CD4-positive, alpha-beta memory T cell (primary cell): ENCODE results near the gene PTTG2. TPM values are rescaled to one million over a fixed set of nuclear protein-coding genes. Genes with fewer than 3 reads are reported as not detected.

Source experiments
- CTCF ChIA-PET: fragments of 350-600 bp; sonication (Branson Sonifier 250); formaldehyde crosslinking; loops from one replicate; lab custom pipeline; 2021; ENCODE audit warnings: inconsistent platforms; ENCODE audit not compliant: partially characterized antibody; lab: Charles Lee
- POLR2A ChIA-PET: fragments of 350-600 bp; sonication (Branson Sonifier 250); formaldehyde crosslinking; loops from one replicate; lab custom pipeline; 2021; ENCODE audit not compliant: partially characterized antibody; lab: Charles Lee
- DNase-seq, 5 donors: peaks; one replicate each; pipeline versions ENCODE4 v3.0.0 to v3.0.0-alpha.2; 2020 to 2022; ENCODE audit warnings: mixed read lengths in 1 of 5
- H3K27ac ChIP-seq: one replicate; pipeline ENCODE4 v1.7.0; 2013; ENCODE audit warnings: low read depth, low read length
- H3K27me3 ChIP-seq: 2 replicates; pipeline ENCODE4 v1.7.0; 2013; ENCODE audit warnings: mild to moderate bottlenecking, low read length, moderate library complexity; ENCODE audit not compliant: insufficient read depth
- H3K36me3 ChIP-seq: 2 replicates; pipeline ENCODE4 v1.7.0; 2013; ENCODE audit warnings: mild to moderate bottlenecking, low read length, moderate library complexity; ENCODE audit not compliant: insufficient read depth
- H3K4me1 ChIP-seq: 2 replicates; pipeline ENCODE4 v1.7.0; 2013; ENCODE audit warnings: mild to moderate bottlenecking, low read length, moderate library complexity; ENCODE audit not compliant: insufficient read depth
- H3K4me3 ChIP-seq, 2 donors: one replicate each; pipeline ENCODE4 v1.7.0; 2013; ENCODE audit warnings: low read length in 2 of 2, mild to moderate bottlenecking in 1 of 2
- H3K9me3 ChIP-seq, 2 donors: one replicate each; pipeline ENCODE4 v1.7.0; 2013; ENCODE audit warnings: low read length in 2 of 2, control low read depth in 1 of 2; ENCODE audit not compliant: control insufficient read depth in 1 of 2
- H3K27ac Mint-ChIP-seq, 7 donors: one replicate each; pipeline ENCODE4 v1.8.0; 2020 to 2021; ENCODE audit warnings: mixed read lengths in 7 of 7, mild to moderate bottlenecking in 6 of 7, inconsistent platforms in 3 of 7, moderate library complexity in 3 of 7
- H3K27me3 Mint-ChIP-seq, 2 donors: one replicate each; pipeline ENCODE4 v1.8.0; 2020 to 2021; ENCODE audit warnings: mixed read lengths in 2 of 2
- H3K36me3 Mint-ChIP-seq, 2 donors: one replicate each; pipeline ENCODE4 v1.8.0; 2020 to 2021; ENCODE audit warnings: mixed read lengths in 2 of 2, inconsistent platforms in 1 of 2, mild to moderate bottlenecking in 1 of 2
- H3K4me1 Mint-ChIP-seq, 4 donors: one replicate each; pipeline ENCODE4 v1.8.0; 2020 to 2021; ENCODE audit warnings: mixed read lengths in 4 of 4, mild to moderate bottlenecking in 1 of 4
- H3K4me3 Mint-ChIP-seq, 8 donors: one replicate each; pipeline ENCODE4 v1.8.0; 2020 to 2021; ENCODE audit warnings: mixed read lengths in 8 of 8, mild to moderate bottlenecking in 7 of 8, moderate library complexity in 6 of 8, inconsistent platforms in 3 of 8
- H3K9me3 Mint-ChIP-seq, 8 donors: one replicate each; pipeline ENCODE4 v1.8.0; 2020 to 2021; ENCODE audit warnings: mixed read lengths in 8 of 8, mild to moderate bottlenecking in 5 of 8, inconsistent platforms in 3 of 8, moderate library complexity in 1 of 8
- intact Hi-C: fragments of 100-400 bp; cut with micrococcal nuclease; formaldehyde crosslinking; loops from one replicate; pipeline ENCODE4 v1.15.1; 2023
- polyA plus RNA-seq, 2 donors: library from polyadenylated mRNA; unstranded; fragments of 300-500 nt; fragmentation: Illumina TruSeq; gene quantifications; one replicate each; pipeline ENCODE4 v1.2.3, GENCODE V29; 2021
- total RNA-seq, 2 experiments: library from RNA; stranded (reverse); gene quantifications; one replicate each; pipeline ENCODE4 v1.2.3, GENCODE V29; 2021

PTTG2 gene
- total and polyA plus RNA-seq, 4 experiments from 2014 or later: 1.5 to 1.9 TPM; not detected in 2

- H3K9me3 Mint-ChIP-seq: no peaks in the 10 kb centered on the region
- no peaks in the 10 kb centered on the region for H3K27me3 ChIP-seq
- no peak overlapping the region for H3K4me3 Mint-ChIP-seq
- peaks cover 27 to 35% (median 29%) of the 10 kb centered on the region in 4 donors for H3K4me1 Mint-ChIP-seq
- H3K4me3 ChIP-seq: no peak overlapping the region
- no peaks in the 10 kb centered on the region for H3K36me3 ChIP-seq
- DNase-seq: no peak
- peaks cover 6% of the 10 kb centered on the region for H3K4me1 ChIP-seq
- H3K27ac Mint-ChIP-seq: peak overlapping the region in 3 of 7 donors; percentile 48 to 85 (median 60)
- peaks cover 0 to 11% of the 10 kb centered on the region in 2 donors for H3K36me3 Mint-ChIP-seq
- no peaks in the 10 kb centered on the region for H3K9me3 ChIP-seq
- no peak overlapping the region for H3K27ac ChIP-seq
- CTCF ChIA-PET: interaction anchor here (1.7 kb wide), 1 partner anchor 191 kb away, joined by 4 read pairs; no protein-coding TSS in a partner anchor
- POLR2A ChIA-PET: no interaction called here
- intact Hi-C loops: no loop called here
- H3K27me3 Mint-ChIP-seq: no peaks in the 10 kb centered on the region
Observed at GRCh38 chr4:37994569-37994968, 34.4 kb downstream of the PTTG2 start.

GRCh38 chr4:37995299-37995821 is 35.2 kb downstream of the PTTG2 start:
- ChIA-PET POLR2A (no interaction called here), CTCF (no interaction called here)
- Mint-ChIP-seq H3K4me1 (peaks cover 27 to 35% (median 31%) of the 10 kb centered on the region in 4 donors), H3K4me3 (no peak overlapping the region), H3K27me3 (no peaks in the 10 kb centered on the region), H3K36me3 (peaks cover 0 to 11% of the 10 kb centered on the region in 2 donors), H3K9me3 (no peaks in the 10 kb centered on the region), H3K27ac (no peak overlapping the region)
- H3K4me3 ChIP-seq: no peak overlapping the region
- H3K4me1 ChIP-seq: peaks cover 6% of the 10 kb centered on the region
- no peaks in the 10 kb centered on the region for H3K9me3 ChIP-seq
- no peaks in the 10 kb centered on the region for H3K36me3 ChIP-seq
- no peak overlapping the region for H3K27ac ChIP-seq
- no peaks in the 10 kb centered on the region for H3K27me3 ChIP-seq
- intact Hi-C loops: no loop called here
- DNase-seq: no peak

- no peak for DNase-seq
- H3K9me3 Mint-ChIP-seq: peaks cover 0 to 3% (median 0%) of the 10 kb centered on the region in 8 donors
- H3K4me1 ChIP-seq: peaks cover 6% of the 10 kb centered on the region
- no peak overlapping the region for H3K4me3 Mint-ChIP-seq
- ChIA-PET POLR2A (no interaction called here), CTCF (no interaction called here)
- H3K27me3 ChIP-seq: no peaks in the 10 kb centered on the region
- no peak overlapping the region for H3K27ac Mint-ChIP-seq
- no peaks in the 10 kb centered on the region for H3K9me3 ChIP-seq
- peaks cover 27 to 35% (median 32%) of the 10 kb centered on the region in 4 donors for H3K4me1 Mint-ChIP-seq
- H3K4me3 ChIP-seq: no peak overlapping the region
- H3K27me3 Mint-ChIP-seq: no peaks in the 10 kb centered on the region
- no peak overlapping the region for H3K27ac ChIP-seq
- intact Hi-C loops: no loop called here
- H3K36me3 ChIP-seq: no peaks in the 10 kb centered on the region
- H3K36me3 Mint-ChIP-seq: peaks cover 0 to 11% of the 10 kb centered on the region in 2 donors
Observed at GRCh38 chr4:37995981-37996775, 36.0 kb downstream of the PTTG2 start.

- CTCF ChIA-PET: no interaction called here
Observed at GRCh38 chr4:37998226-37998625, 38.0 kb downstream of the PTTG2 start.

GRCh38 chr4:37999000-37999716 is 39.0 kb downstream of the PTTG2 start:
- H3K36me3 ChIP-seq: no peaks in the 10 kb centered on the region
- H3K27me3 ChIP-seq: no peaks in the 10 kb centered on the region
- Mint-ChIP-seq H3K27ac (peak overlapping the region in 3 of 7 donors; percentile 23 to 70 (median 31)), H3K27me3 (no peaks in the 10 kb centered on the region), H3K4me3 (no peak overlapping the region), H3K4me1 (peaks cover 31 to 46% (median 41%) of the 10 kb centered on the region in 4 donors), H3K9me3 (peaks cover 0 to 3% (median 0%) of the 10 kb centered on the region in 8 donors), H3K36me3 (peaks cover 0 to 3% of the 10 kb centered on the region in 2 donors)
- ChIA-PET CTCF (interaction anchor here (1.2 kb wide), 1 partner anchor 12 kb away, joined by 3 read pairs; no protein-coding TSS in a partner anchor), POLR2A (no interaction called here)
- no peak overlapping the region for H3K27ac ChIP-seq
- intact Hi-C loops: no loop called here
- H3K4me1 ChIP-seq: peaks cover 11% of the 10 kb centered on the region
- H3K4me3 ChIP-seq: no peak overlapping the region
- no peaks in the 10 kb centered on the region for H3K9me3 ChIP-seq
- DNase-seq: no peak

More at GRCh38 chr4:37998226-37998625, 38.0 kb downstream of the PTTG2 start:
- intact Hi-C loops: no loop called here
- Histone ChIP-seq H3K4me3 (no peak overlapping the region), H3K9me3 (no peaks in the 10 kb centered on the region), H3K4me1 (peaks cover 11% of the 10 kb centered on the region), H3K36me3 (no peaks in the 10 kb centered on the region), H3K27me3 (no peaks in the 10 kb centered on the region), H3K27ac (no peak overlapping the region)
- Mint-ChIP-seq H3K36me3 (peaks cover 0 to 3% of the 10 kb centered on the region in 2 donors), H3K4me3 (no peak overlapping the region), H3K4me1 (peaks cover 30 to 45% (median 37%) of the 10 kb centered on the region in 4 donors), H3K27me3 (no peaks in the 10 kb centered on the region), H3K27ac (no peak overlapping the region), H3K9me3 (peaks cover 0 to 3% (median 0%) of the 10 kb centered on the region in 8 donors)
- POLR2A ChIA-PET: no interaction called here
- DNase-seq: no peak

- no peak overlapping the region for H3K27ac ChIP-seq
- POLR2A ChIA-PET: no interaction called here
- Mint-ChIP-seq H3K4me3 (no peak overlapping the region), H3K27ac (no peak overlapping the region), H3K9me3 (peaks cover 0 to 3% (median 0%) of the 10 kb centered on the region in 8 donors), H3K4me1 (peaks cover 30 to 45% (median 42%) of the 10 kb centered on the region in 4 donors), H3K27me3 (no peaks in the 10 kb centered on the region), H3K36me3 (peaks cover 0 to 3% of the 10 kb centered on the region in 2 donors)
- no peaks in the 10 kb centered on the region for H3K36me3 ChIP-seq
- H3K4me3 ChIP-seq: no peak overlapping the region
- H3K9me3 ChIP-seq: no peaks in the 10 kb centered on the region
- H3K27me3 ChIP-seq: no peaks in the 10 kb centered on the region
- CTCF ChIA-PET: no interaction called here
- intact Hi-C loops: no loop called here
- DNase-seq: no peak
- H3K4me1 ChIP-seq: peaks cover 5% of the 10 kb centered on the region
Observed at GRCh38 chr4:37999965-38000364, 39.8 kb downstream of the PTTG2 start.

GRCh38 chr4:38001927-38002326 is 41.7 kb downstream of the PTTG2 start:
- H3K27ac Mint-ChIP-seq: no peak overlapping the region
- ChIA-PET POLR2A (no interaction called here), CTCF (no interaction called here)
- intact Hi-C loops: no loop called here
- H3K4me3 Mint-ChIP-seq: no peak overlapping the region
- no peaks in the 10 kb centered on the region for H3K27me3 ChIP-seq
- peaks cover 0 to 3% (median 0%) of the 10 kb centered on the region in 8 donors for H3K9me3 Mint-ChIP-seq
- DNase-seq: no peak
- H3K27ac ChIP-seq: no peak overlapping the region
- H3K4me1 ChIP-seq: peaks cover 5% of the 10 kb centered on the region
- H3K4me3 ChIP-seq: no peak overlapping the region
- H3K9me3 ChIP-seq: no peaks in the 10 kb centered on the region
- peaks cover 28 to 52% (median 42%) of the 10 kb centered on the region in 4 donors for H3K4me1 Mint-ChIP-seq
- H3K27me3 Mint-ChIP-seq: no peaks in the 10 kb centered on the region
- H3K36me3 ChIP-seq: no peaks in the 10 kb centered on the region
- H3K36me3 Mint-ChIP-seq: peaks cover 0 to 3% of the 10 kb centered on the region in 2 donors
